Measurements from ENCODE around the gene OR9Q1. TPM values are rescaled to one million over a fixed set of nuclear protein-coding genes. Genes with fewer than 3 reads are reported as not detected.

OR9Q1 gene
- total and polyA plus RNA-seq, 2 of the 13 experiments (the other 11 are each of a cell fraction or from before 2014, with no cell fraction given) = not detected

GRCh38 chr11:57978686-57979531, 44.8 kb upstream of the OR9Q1 start (continued):
- TF ChIP-seq PAWR (CRISPR knock-in tag; IDR thresholded peaks at IDR 0.05; ENCODE audit: borderline replicate concordance) = no peak
- peak; percentile 63; the same call in 1 of the 2 replicates for TF ChIP-seq ZNF614 (CRISPR knock-in tag; IDR thresholded peaks at IDR 0.05; ENCODE audit: borderline replicate concordance)
- no peak for TF ChIP-seq ZNF556 (CRISPR knock-in tag; IDR thresholded peaks at IDR 0.05; ENCODE audit: borderline replicate concordance)
- no peak for TF ChIP-seq ZNF740 (CRISPR knock-in tag; IDR thresholded peaks at IDR 0.05)
- no peak for TF ChIP-seq THAP9 (CRISPR knock-in tag; IDR thresholded peaks at IDR 0.05; ENCODE audit: borderline replicate concordance)
- TF ChIP-seq ZSCAN31 (CRISPR knock-in tag; IDR thresholded peaks at IDR 0.05; ENCODE audit: low read depth) = peak; percentile 40; the same call in 1 of the 2 replicates
- peak; percentile 6 for TF ChIP-seq MIXL1 (CRISPR knock-in tag; IDR thresholded peaks at IDR 0.05)
- TF ChIP-seq MEIS2 (CRISPR knock-in tag; IDR thresholded peaks at IDR 0.05) = peak; percentile 34; the same call in 1 of the 2 replicates
- no peak for TF ChIP-seq ZNF256 (CRISPR knock-in tag; conservative IDR thresholded peaks at IDR 0.05)
- TF ChIP-seq YY1 (IDR thresholded peaks at IDR 0.05; ENCODE audit: insufficient read depth, insufficient replicate concordance, low read depth, low read length) = peak; percentile 14
- TF ChIP-seq ZFP1 (CRISPR knock-in tag; IDR thresholded peaks at IDR 0.05) = peak; percentile 20; the same call in 1 of the 2 replicates
- peak; percentile 59 for TF ChIP-seq TEAD3 (CRISPR knock-in tag; optimal IDR thresholded peaks at IDR 0.05; ENCODE audit: borderline replicate concordance)
- peak; percentile 74 for TF ChIP-seq NFIC (IDR thresholded peaks at IDR 0.05; ENCODE audit: low read length)
- TF ChIP-seq GTF3A (CRISPR knock-in tag; conservative IDR thresholded peaks at IDR 0.05) = no peak
- TF ChIP-seq ZNF124 (CRISPR knock-in tag; IDR thresholded peaks at IDR 0.05) = 0 out of 2 replicates have a peak, but pooled peaks have one; percentile 34
- TF ChIP-seq ZNF639 (CRISPR knock-in tag; conservative IDR thresholded peaks at IDR 0.05) = no peak
- no peak for TF ChIP-seq BORCS8-MEF2B (CRISPR knock-in tag; IDR thresholded peaks at IDR 0.05)
- peak; percentile 40; the same call in 1 of the 2 replicates for TF ChIP-seq ZNF609 (CRISPR knock-in tag; IDR thresholded peaks at IDR 0.05; ENCODE audit: borderline replicate concordance)
- TF ChIP-seq RFXAP (CRISPR knock-in tag; IDR thresholded peaks at IDR 0.05; ENCODE audit: borderline replicate concordance) = no peak
